Caco-2 (cell line): ENCODE results near the gene TBX21. TPM values are rescaled to one million over a fixed set of nuclear protein-coding genes. Genes with fewer than 3 reads are reported as not detected.
A peak's percentile ranks its signal among the peaks of the same experiment; 100 is the strongest.

ENCODE experiments used
- BruUV-seq: library from RNA; stranded (reverse); fragments of 400-500 nt; replicated peaks from 2 replicates; lab custom pipeline; 2021; lab: Mats Ljungman, UMichigan
- CTCF ChIA-PET: fragments of 300-600 bp; sonication (Branson Sonifier 250); formaldehyde crosslinking; loops from one replicate; lab custom pipeline; 2022; ENCODE audit warnings: antibody characterized with exemption; lab: Charles Lee
- POLR2A ChIA-PET: fragments of 300-600 bp; sonication (Branson Sonifier 250); formaldehyde crosslinking; loops from one replicate; lab custom pipeline; 2022; ENCODE audit warnings: antibody characterized with exemption; lab: Charles Lee
- DNase-seq, 2 experiments: peaks; one replicate each; pipeline versions ENCODE4 v3.0.0 to v3.0.0-alpha.2; 2020 to 2022
- H3K27me3 ChIP-seq: replicated peaks from 2 replicates; pipeline ENCODE4 v1.6.0; 2011; ENCODE audit warnings: low read length; ENCODE audit not compliant: control insufficient read depth, insufficient read depth
- H3K36me3 ChIP-seq: 2 replicates; pipeline ENCODE4 v1.5.1; 2011; ENCODE audit warnings: low read length; ENCODE audit not compliant: control insufficient read depth, insufficient read depth
- H3K4me1 ChIP-seq: fragments of 250-450 bp; sonication (Bioruptor Pico); 2 replicates; pipeline ENCODE4 v1.5.1; 2020; ENCODE audit warnings: mild to moderate bottlenecking
- H3K4me3 ChIP-seq: 2 replicates; pipeline ENCODE4 v1.5.1; 2011; ENCODE audit warnings: low read depth, mild to moderate bottlenecking, control low read depth, low read length
- H3K9me3 ChIP-seq: fragments of 250-450 bp; sonication (Bioruptor Pico); 2 replicates; pipeline ENCODE4 v1.5.1; 2020; ENCODE audit warnings: mild to moderate bottlenecking, moderate library complexity
- H3K27ac Mint-ChIP-seq: one replicate; pipeline ENCODE4 v1.8.0; 2022; ENCODE audit warnings: mixed read lengths; ENCODE audit not compliant: unreplicated experiment
- H3K27me3 Mint-ChIP-seq: one replicate; pipeline ENCODE4 v1.8.0; 2022; ENCODE audit warnings: mixed read lengths; ENCODE audit not compliant: insufficient read depth, unreplicated experiment
- H3K36me3 Mint-ChIP-seq: one replicate; pipeline ENCODE4 v1.8.0; 2022; ENCODE audit warnings: mild to moderate bottlenecking, mixed read lengths; ENCODE audit not compliant: insufficient read depth, unreplicated experiment
- H3K4me1 Mint-ChIP-seq: one replicate; pipeline ENCODE4 v1.8.0; 2022; ENCODE audit warnings: low read depth, mixed read lengths; ENCODE audit not compliant: unreplicated experiment
- H3K4me3 Mint-ChIP-seq: one replicate; pipeline ENCODE4 v1.8.0; 2022; ENCODE audit warnings: mild to moderate bottlenecking, moderate library complexity, mixed read lengths; ENCODE audit not compliant: unreplicated experiment
- H3K9me3 Mint-ChIP-seq: one replicate; pipeline ENCODE4 v1.8.0; 2022; ENCODE audit warnings: mixed read lengths; ENCODE audit not compliant: unreplicated experiment
- CTCF ChIP-seq, 2 experiments: fragments of 200-600 bp in 1 of 2; IDR thresholded peaks; 1 replicate in 1 of 2; 2 replicates in 1 of 2; pipeline versions ENCODE4 v1.5.1 to v1.8.0; 2011 to 2022; ENCODE audit warnings: antibody characterized with exemption in 1 of 2, control low read depth in 1 of 2, inconsistent platforms in 1 of 2, low read depth in 1 of 2, low read length in 1 of 2, mild to moderate bottlenecking in 1 of 2, moderate library complexity in 1 of 2; ENCODE audit not compliant: insufficient read depth in 1 of 2, severe bottlenecking in 1 of 2, unreplicated experiment in 1 of 2
- intact Hi-C: fragments of 100-400 bp; cut with micrococcal nuclease; formaldehyde crosslinking; loops from one replicate; pipeline ENCODE4 v1.10.0; 2022; ENCODE audit not compliant: unreplicated experiment
- total RNA-seq: library from RNA; stranded (reverse); gene quantifications from 2 replicates; pipeline ENCODE4 v1.2.3, GENCODE V29; 2022

Gene TBX21
- total RNA-seq, 1 experiment from 2014 or later, result not detected

- TF ChIP-seq CTCF (IDR thresholded peaks at IDR 0.05; ENCODE audit: insufficient read depth in 1 of 2, low read depth in 1 of 2, low read length in 1 of 2, severe bottlenecking in 1 of 2, unreplicated experiment in 1 of 2), result no peak
- peaks cover 23% of the 10 kb centered on the region for H3K27me3 Mint-ChIP-seq
- Histone ChIP-seq H3K9me3 (peaks cover 21% of the 10 kb centered on the region), H3K36me3 (no peaks in the 10 kb centered on the region), H3K27me3 (no peaks in the 10 kb centered on the region), H3K4me1 (no peaks in the 10 kb centered on the region), H3K4me3 (no peak overlapping the region)
- no peaks in the 10 kb centered on the region for H3K4me1 Mint-ChIP-seq
- no peak overlapping the region for H3K4me3 Mint-ChIP-seq
- CTCF ChIA-PET, result interaction anchor here (1.4 to 2.4 kb wide), 2 partner anchors 15 to 42 kb away, joined by 3 to 7 read pairs; partner anchors contain the start of gene TBX21
- POLR2A ChIA-PET, result no interaction called here
- no peaks in the 10 kb centered on the region for H3K36me3 Mint-ChIP-seq
- intact Hi-C loops, result no loop called here
- DNase-seq, result peak in 1 of 2 experiments; percentile 28
- no TSS peak for BruUV-seq
- no peaks in the 10 kb centered on the region for H3K9me3 Mint-ChIP-seq
- H3K27ac Mint-ChIP-seq, result no peak overlapping the region
Measured at GRCh38 chr17:47774987-47775580, 42.0 kb downstream of the TBX21 start.

DNA sequence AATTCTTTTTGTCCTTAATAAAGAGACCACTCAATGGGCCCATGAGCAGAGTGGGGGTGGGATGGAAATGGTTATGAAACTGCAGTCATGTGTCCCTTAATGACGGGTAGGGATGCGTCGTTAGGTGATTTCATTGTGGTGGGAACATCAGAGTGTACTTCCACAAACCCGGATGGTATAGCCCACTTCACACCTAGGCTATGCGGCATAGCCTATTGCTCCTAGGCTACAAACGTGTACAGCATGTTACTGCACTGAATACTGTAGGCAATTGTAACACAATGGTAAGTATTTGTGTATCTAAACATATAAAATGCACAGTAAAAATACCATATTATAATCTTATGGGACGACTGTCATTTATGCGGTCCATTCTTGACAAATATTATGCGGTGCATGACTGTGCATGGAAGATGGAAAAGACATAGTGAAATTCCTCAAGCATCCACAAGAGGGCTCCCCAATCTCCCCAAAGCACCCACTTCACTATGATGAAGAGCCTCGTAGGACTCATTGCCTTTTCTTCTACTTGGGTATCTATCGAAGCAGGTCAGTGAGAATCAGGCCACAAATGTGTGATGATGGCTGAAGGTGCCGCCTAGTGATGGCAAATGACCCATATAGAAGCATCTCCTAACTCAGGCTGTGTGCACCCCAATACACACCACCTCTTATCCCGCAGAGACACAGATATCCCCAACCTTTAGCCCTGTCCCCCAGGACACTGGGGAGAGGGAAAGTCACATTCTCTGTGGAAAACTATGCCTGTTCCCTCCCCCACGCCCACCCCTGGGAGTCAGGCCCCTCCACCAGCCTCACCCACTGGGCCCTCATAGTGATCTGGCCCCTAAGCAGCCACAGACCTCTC, 43.5 kb downstream of the TBX21 start:
- DNase-seq, result peak; percentile 60 to 79
- H3K27me3 Mint-ChIP-seq, result peaks cover 28% of the 10 kb centered on the region
- H3K9me3 ChIP-seq, result peaks cover 10% of the 10 kb centered on the region; the same call in 1 of the 2 replicates
- no peaks in the 10 kb centered on the region for H3K27me3 ChIP-seq
- intact Hi-C loops, result loop anchor here (1.0 kb wide), 4 partner anchors 14 to 114 kb away; partner anchors contain the start of genes LRRC46 and MRPL10
- H3K36me3 Mint-ChIP-seq, result no peaks in the 10 kb centered on the region
- no peak overlapping the region for H3K4me3 Mint-ChIP-seq
- ChIA-PET CTCF (interaction anchor here (0.5 to 2.4 kb wide), 7 partner anchors 11 to 1869 kb away, joined by 3 to 8 read pairs (median 4); partner anchors contain the start of gene TBX21), POLR2A (no interaction called here)
- BruUV-seq, result no TSS peak
- no peaks in the 10 kb centered on the region for H3K4me1 ChIP-seq
- TF ChIP-seq CTCF (IDR thresholded peaks at IDR 0.05; ENCODE audit: insufficient read depth in 1 of 2, low read depth in 1 of 2, low read length in 1 of 2, severe bottlenecking in 1 of 2, unreplicated experiment in 1 of 2), result peak; percentile 94 to 99
- no peak overlapping the region for H3K27ac Mint-ChIP-seq
- no peaks in the 10 kb centered on the region for H3K4me1 Mint-ChIP-seq
- H3K9me3 Mint-ChIP-seq, result no peaks in the 10 kb centered on the region
- H3K4me3 ChIP-seq, result no peak overlapping the region
- no peaks in the 10 kb centered on the region for H3K36me3 ChIP-seq

DNA sequence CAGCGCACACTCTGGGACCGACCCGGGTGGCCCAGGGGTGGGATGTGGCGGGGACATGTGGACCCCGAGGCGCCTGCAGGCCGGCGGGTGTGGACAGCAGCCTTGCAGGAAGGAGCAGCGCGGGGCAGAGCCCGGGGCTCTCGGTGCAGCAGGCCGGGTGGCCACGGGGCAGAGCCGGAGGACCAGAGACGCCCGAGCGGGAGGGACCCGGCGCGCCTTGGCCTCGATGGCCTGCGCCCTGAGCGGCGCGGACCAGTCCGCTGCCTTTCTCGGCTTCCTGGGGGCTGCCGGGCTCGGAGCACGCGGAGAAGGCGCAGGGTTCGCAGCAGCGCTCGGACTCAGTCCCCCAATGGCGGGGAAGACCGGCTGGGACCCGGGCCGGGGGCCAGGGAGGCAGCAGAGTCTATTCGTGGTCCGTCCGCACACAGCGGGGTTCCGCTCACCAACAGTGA, 45.2 kb downstream of the TBX21 start:
- no peaks in the 10 kb centered on the region for H3K9me3 ChIP-seq
- POLR2A ChIA-PET, result no interaction called here
- H3K4me1 Mint-ChIP-seq, result no peaks in the 10 kb centered on the region
- peaks cover 28% of the 10 kb centered on the region for H3K27me3 Mint-ChIP-seq
- no peak overlapping the region for H3K27ac Mint-ChIP-seq
- peak in 1 of 2 experiments; percentile 33 for DNase-seq
- H3K36me3 Mint-ChIP-seq, result no peaks in the 10 kb centered on the region
- no peaks in the 10 kb centered on the region for H3K27me3 ChIP-seq
- no peak overlapping the region for H3K4me3 Mint-ChIP-seq
- H3K4me3 ChIP-seq, result no peak overlapping the region
- CTCF ChIA-PET, result interaction anchor here (1.8 kb wide), 1 partner anchor 24 kb away, joined by 5 read pairs; no protein-coding TSS in a partner anchor
- H3K36me3 ChIP-seq, result no peaks in the 10 kb centered on the region
- intact Hi-C loops, result no loop called here
- BruUV-seq, result no TSS peak
- TF ChIP-seq CTCF (IDR thresholded peaks at IDR 0.05; ENCODE audit: insufficient read depth in 1 of 2, low read depth in 1 of 2, low read length in 1 of 2, severe bottlenecking in 1 of 2, unreplicated experiment in 1 of 2), result no peak
- H3K4me1 ChIP-seq, result no peaks in the 10 kb centered on the region
- H3K9me3 Mint-ChIP-seq, result no peaks in the 10 kb centered on the region
